GM19324 (cell line): ENCODE results near the gene AKR1C4.
"Not testable (repeated sequence)": the region's sequence is repeated elsewhere in the genome, so short reads cannot be mapped to it uniquely, and the experiment has no call there.

Source experiments
- ATAC-seq: cut with Tn5 transposase; IDR thresholded peaks from one replicate; pipeline ENCODE4 v1.9.1; 2021; ENCODE audit warnings: mild to moderate bottlenecking, moderate library complexity; ENCODE audit not compliant: unreplicated experiment, low FRiP score

The AKR1C4 gene

DNA sequence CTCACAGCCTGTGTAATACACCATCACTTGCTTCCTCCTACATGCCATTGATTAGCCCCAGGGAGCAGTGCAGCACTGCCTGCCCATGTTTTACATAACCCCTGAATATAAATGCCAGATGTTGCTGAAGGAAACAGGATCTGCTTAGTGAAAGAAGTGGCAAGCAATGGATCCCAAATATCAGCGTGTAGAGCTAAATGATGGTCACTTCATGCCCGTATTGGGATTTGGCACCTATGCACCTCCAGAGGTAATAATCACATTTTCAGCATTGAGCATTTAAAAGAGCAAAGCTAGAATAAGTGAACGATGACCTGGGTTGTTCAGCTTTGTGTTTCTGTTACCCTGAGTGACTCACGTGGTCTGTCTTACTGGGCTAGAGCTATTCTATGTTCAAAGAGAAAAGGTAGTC, at the start of gene AKR1C4:
Gene AKR1C4 (plus strand): TSS at position 136 of the 412 bp plus-strand sequence. CDS start 31 bp downstream, at position 167.
- no peak for ATAC-seq

GRCh38 chr10:5146920-5147254, 49.8 kb upstream of the AKR1C4 start:
- ATAC-seq, result no peak

DNA sequence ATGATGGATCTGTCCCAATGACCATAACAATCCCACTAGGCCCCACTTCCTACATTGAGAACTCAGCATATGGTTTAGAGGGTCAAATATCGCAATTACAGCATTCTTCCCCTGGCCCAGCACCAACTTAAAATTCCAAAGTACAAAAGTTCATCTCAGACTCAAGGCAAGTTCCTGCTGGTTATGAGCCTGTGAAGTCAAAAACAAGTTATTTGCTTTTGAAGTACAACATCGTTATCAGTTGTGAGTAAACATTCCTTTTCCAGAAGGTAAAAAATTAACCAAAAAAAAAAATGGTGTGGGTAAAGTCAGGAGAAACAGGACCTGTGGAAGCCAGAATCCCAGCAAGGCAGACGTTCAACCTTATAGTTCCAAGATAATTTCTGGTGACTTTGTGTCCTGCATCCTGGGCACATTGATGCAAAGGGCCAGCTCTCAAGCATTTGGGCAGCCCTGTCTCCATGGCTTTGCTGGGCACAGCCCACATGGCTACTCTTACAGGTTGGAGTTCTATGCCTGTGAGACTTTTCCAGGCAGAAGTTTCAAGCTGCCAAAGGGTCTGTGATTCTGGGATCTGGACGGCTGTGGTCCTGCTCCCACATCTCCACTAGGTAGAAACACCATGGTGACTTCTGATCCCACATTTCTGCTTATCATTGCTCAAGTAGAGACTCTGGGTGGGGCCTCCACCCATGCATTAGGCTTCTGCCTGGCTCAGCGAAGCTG, 49.2 kb upstream of the AKR1C4 start:
- ATAC-seq, result no peak

DNA sequence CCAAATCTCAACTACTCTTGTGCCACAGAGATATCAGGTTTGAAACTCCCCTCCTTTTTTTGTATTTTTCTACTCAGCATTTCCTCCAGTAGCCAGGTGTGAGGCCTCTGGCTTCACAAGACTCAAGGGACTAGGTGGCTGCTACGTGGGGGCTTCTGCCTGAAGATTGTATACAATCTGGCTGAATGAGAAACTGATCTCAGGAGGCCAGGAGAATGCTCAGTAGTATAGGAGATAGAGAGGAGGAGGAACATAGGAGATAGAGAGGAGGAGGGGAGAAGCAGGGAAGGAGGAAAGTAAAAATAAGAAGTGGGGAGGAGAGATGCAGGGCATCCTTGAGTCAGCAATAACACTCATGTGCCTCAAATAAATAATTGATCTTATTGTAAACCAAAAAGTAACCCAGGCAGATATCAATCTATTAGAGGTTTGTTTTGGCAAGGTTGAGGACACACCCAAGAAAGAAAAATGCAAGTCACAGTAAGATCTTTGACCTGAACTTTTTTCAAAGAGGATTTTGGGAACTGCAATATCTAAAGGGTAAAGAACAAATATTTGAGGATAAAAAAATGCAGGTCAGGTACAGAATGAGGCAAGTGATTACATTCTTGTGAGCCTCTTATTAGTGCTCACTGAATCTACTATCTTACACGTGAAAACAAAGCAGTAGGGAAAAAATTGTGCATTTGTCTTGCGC, 48.5 kb upstream of the AKR1C4 start:
- no peak for ATAC-seq

GRCh38 chr10:5148678-5149032, 48.0 kb upstream of the AKR1C4 start:
- no peak for ATAC-seq

DNA sequence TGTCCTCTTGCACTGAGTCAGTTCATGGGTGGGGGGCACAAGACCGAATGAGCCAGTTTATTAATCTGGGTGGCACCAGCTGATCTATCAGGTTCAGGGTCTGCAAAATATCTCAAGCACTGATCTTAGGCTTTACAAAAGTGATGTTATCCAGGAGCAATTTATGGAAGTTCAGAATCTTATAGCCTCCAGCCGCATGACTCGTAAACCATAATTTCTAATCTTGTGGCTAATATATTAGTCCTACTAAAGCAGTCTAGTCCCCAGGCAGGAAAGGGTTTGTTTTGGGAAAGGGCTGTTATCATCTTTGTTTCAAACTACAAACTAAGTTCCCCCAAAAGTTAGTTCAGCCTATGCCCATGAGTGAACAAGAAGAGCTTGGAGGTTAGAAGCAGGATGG, 45.6 kb upstream of the AKR1C4 start:
- ATAC-seq, result no peak

GRCh38 chr10:5155951-5156350, 40.7 kb upstream of the AKR1C4 start:
- ATAC-seq, result no peak

DNA sequence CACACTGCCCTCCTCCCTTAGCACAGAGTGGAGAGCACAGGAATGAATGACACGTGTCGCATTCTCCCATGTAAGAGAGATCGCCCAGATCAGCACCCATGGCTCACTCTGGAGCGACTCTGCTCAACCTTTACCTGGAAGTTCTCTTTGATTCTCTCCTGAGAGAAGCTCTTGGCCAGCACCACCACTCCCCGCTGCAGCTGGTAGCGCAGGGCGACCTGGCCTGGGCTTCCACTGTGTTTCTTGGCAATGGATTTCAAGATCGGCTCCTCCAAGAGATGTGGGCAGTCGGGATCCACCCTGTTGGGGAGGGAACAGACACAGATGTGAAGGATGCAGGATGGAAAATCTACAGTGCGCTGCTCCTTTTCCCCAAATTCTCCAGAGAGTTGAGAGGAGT, 39.1 kb upstream of the AKR1C4 start:
- ATAC-seq, result no peak

- ATAC-seq, result no peak
Measured at GRCh38 chr10:5159126-5159525, 37.5 kb upstream of the AKR1C4 start.

DNA sequence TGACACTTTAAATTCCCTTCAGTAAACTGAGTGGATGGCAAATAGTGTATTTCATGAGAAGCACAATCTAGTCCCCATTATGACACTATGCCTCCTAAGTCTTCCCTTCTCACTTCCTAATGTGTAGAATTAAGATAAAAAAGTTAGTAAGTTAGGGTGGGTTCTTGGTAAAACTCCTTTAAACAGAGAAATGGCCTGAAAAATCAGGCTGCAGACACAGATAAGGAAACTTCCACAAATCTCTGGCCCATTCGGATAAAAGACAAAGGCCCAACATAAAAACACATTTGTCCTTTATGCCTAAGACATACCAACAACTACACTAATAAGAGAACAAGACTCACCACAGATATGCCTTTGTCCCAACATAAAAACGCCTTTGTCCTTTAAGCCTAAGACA, 33.1 kb upstream of the AKR1C4 start:
- no peak for ATAC-seq

- ATAC-seq, result no peak
Measured at GRCh38 chr10:5165738-5166137, 30.9 kb upstream of the AKR1C4 start.

DNA sequence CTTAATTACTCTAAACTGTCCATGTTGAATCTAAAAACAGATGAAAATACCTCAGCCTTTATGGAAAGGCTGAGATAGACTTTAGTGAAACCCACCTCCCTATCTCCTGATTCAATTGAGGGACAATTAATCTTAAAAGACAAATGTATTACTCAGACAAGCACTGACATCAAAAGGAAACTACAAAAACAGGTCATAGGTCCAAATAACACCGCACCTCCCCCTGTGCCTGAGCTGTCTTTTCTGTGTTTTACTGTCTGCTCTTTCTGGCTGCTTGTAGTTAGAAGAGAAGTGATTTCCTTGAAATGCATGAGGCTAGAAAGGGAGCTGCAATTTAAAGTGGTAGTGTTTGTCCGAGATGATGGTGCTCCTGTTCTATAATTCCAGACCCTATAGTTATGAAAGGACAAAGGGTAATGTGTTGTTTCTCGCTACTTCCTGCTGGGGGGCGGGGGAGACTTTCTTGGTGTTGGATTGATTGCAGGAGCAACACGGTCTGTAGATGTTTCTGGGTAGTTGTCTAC, 27.7 kb upstream of the AKR1C4 start:
- no peak for ATAC-seq

GRCh38 chr10:5175581-5175980, 21.1 kb upstream of the AKR1C4 start:
- not testable (repeated sequence) for ATAC-seq

- ATAC-seq, result not testable (repeated sequence)
Measured at GRCh38 chr10:5180503-5180902, 16.1 kb upstream of the AKR1C4 start.

DNA sequence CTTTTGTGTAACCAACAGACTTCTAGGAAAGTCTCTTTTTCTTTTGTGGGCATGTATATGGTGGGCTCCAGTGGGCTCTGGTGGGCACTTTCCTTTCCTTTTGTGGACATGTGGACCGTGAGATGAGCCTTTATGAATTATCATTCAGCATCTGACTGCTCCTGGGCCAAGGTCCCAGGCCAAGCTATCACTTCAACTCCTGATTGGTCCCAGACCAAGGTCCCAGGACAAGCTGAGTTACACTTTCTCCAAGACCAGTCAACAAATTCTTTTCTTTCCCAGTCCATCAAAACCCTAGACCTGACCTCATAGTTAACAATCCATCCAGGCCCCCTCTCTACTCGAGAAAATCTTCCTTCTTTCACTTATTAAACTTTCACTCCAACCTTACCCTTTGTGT, 12.7 kb upstream of the AKR1C4 start:
- ATAC-seq, result no peak

GRCh38 chr10:5184987-5185775, 11.5 kb upstream of the AKR1C4 start, which contains the start of gene AKR1C8:
Gene AKR1C8, minus strand, starts transcription at chr10:5185150. Its CDS starts 46 bp downstream, at chr10:5185104.
- no peak for ATAC-seq

GRCh38 chr10:5187867-5188266, 8.8 kb upstream of the AKR1C4 start:
- ATAC-seq, result no peak

DNA sequence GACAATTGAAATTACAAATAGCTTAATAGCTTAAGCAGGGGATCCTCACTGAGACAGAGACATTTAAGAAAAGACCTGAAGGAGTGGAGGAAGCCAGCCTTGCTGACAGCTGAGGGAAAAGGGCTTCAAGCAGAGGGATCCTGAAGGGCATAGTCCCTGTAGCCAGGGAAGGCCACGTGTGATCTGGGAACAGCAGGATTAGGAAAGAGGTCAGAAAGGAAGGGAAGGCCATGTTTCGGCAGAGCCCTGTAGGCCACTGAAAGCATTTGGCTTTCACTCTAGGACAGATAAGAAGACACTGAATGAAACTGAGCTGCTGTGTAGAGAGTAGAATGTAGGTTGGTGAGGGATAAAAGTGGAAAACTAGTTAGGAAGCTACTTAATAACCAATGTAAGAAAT, 8.3 kb upstream of the AKR1C4 start:
- no peak for ATAC-seq

DNA sequence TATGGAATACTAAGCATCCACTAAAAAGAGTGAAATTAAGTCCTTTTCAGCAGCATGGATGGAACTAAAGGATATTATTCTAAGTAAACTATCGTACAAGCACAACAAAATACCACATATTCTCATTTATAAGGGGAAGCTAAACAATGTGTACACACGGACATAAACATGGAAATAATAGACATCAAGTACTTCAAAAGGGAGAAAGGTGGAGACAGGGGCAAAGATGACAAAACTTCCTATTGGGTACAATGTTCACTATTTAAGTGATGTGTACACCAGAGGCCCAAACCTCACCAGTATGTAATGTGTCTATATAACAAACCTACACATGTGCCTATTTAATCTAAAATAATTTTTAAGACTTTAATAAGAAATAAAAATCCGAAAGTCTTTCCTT, 2.2 kb upstream of the AKR1C4 start:
- no peak for ATAC-seq

- no peak for ATAC-seq
Measured at GRCh38 chr10:5195727-5196374, 786 bp upstream of the AKR1C4 start.

DNA sequence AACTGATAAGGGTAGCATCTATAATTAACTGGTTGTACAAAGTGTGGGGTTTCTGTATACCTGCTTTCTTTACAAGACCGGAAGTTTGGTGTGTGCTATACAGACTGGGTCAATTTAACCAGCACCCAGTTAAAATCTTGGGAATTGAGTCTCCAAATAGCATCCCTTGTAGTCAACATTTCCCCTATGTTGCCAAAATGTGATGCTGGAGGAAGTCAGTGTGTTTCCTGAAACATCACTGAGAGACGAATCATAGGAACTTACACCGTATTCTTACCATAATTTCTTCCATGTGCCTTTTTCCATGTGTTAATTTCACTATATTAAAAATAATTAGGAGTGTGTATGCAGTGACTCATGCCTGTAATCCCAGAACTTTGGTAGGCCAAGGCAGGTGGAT, 1.7 kb downstream of the AKR1C4 start:
- no peak for ATAC-seq
